ENCODE measurements around the gene COX7A2. TPM values are rescaled to one million over a fixed set of nuclear protein-coding genes. Genes with fewer than 3 reads are reported as not detected.

The COX7A2 gene
- total and polyA plus RNA-seq, 2 of the 4 experiments (the other 2 are of a cell fraction), result 174 to 776 TPM

DNA sequence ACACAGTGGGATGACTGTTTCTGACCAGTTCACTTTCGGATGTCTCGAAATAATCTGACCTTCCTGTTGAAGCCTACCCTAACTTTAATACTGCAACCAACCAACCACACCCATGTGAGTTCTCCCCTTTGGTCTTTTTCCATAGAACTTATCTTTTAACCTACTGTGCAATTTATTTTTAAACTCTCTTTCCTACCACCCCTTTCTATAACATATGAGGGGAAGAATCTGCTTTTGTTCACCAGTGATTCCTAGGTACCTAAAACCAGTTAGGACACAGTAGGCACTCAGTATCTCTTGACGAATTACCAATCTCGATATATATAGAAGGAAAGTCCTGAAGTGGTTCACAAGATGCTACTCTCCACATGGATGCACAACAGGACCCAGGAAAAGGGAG, 7.0 kb downstream of the COX7A2 start:
- no peak overlapping the region for H2BK20ac ChIP-seq (ENCODE audit: low read depth, low read length)
- H2BK120ac ChIP-seq (ENCODE audit: low read depth, low read length), result no peak overlapping the region
- no peak overlapping the region for H2BK5ac ChIP-seq (ENCODE audit: low read depth, low read length, poor library complexity, severe bottlenecking)
- no peak overlapping the region for H3K9ac ChIP-seq (ENCODE audit: low read depth, low read length)
- H3K4me2 ChIP-seq (ENCODE audit: low read depth, low read length), result no peak overlapping the region
- no peaks in the 10 kb centered on the region for H3K27me3 ChIP-seq (ENCODE audit: control insufficient read depth, insufficient read depth, low read length)
- no peaks in the 10 kb centered on the region for H3K9me3 ChIP-seq (ENCODE audit: control insufficient read depth, insufficient read depth, low read length)
- H2AK5ac ChIP-seq (ENCODE audit: low read depth, low read length), result no peak overlapping the region
- no peak overlapping the region for H3K14ac ChIP-seq (replicated peaks; ENCODE audit: low read depth, low read length)
- no peak overlapping the region for H4K8ac ChIP-seq (ENCODE audit: low read depth in 2 of 2, low read length in 2 of 2)
- in situ Hi-C loops (cut with MboI; ENCODE audit: low sequenced_read_pairs) (no loop called here), dilution Hi-C loops (cut with HindIII; ENCODE audit: low sequenced_read_pairs, unreplicated experiment) (no loop called here), intact Hi-C loops (cut with micrococcal nuclease) (no loop called here)
- no peak overlapping the region for H2AK9ac ChIP-seq (replicated peaks; ENCODE audit: low read depth, low read length, poor library complexity)
- no peak overlapping the region for H3K4me3 ChIP-seq (ENCODE audit: insufficient read depth, low read depth, low read length)
- peaks cover 0 to 6% of the 10 kb centered on the region in 2 experiments; a peak in 3 of 4 replicates for H3K79me1 ChIP-seq (ENCODE audit: low read depth in 1 of 2, low read length in 2 of 2)
- peaks cover 14% of the 10 kb centered on the region for H3K36me3 ChIP-seq (ENCODE audit: control insufficient read depth, insufficient read depth, low read length)
- no TSS peak for BruUV-seq (replicated peaks)
- POLR2A ChIA-PET (ENCODE audit: unreplicated experiment), result no interaction called here
- no peak overlapping the region for H3K56ac ChIP-seq (ENCODE audit: extremely low read depth, insufficient read depth, low read length)
- TF ChIP-seq MAZ (IDR thresholded peaks at IDR 0.05; ENCODE audit: borderline replicate concordance, low read depth, low read length) (no peak), RFX5 (IDR thresholded peaks at IDR 0.05; ENCODE audit: low read depth, low read length) (no peak), SMC3 (IDR thresholded peaks at IDR 0.05; ENCODE audit: low read depth, low read length) (no peak), USF2 (IDR thresholded peaks at IDR 0.05; ENCODE audit: low read depth, low read length) (no peak), POLR2A (IDR thresholded peaks at IDR 0.05; ENCODE audit: low read depth, low read length) (no peak), CEBPB (IDR thresholded peaks at IDR 0.05; ENCODE audit: low read depth, low read length) (no peak), BHLHE40 (IDR thresholded peaks at IDR 0.05; ENCODE audit: low read depth, low read length) (no peak), MXI1 (IDR thresholded peaks at IDR 0.05; ENCODE audit: borderline replicate concordance, low read depth, low read length) (no peak)
- TF ChIP-seq, protein P1, sequence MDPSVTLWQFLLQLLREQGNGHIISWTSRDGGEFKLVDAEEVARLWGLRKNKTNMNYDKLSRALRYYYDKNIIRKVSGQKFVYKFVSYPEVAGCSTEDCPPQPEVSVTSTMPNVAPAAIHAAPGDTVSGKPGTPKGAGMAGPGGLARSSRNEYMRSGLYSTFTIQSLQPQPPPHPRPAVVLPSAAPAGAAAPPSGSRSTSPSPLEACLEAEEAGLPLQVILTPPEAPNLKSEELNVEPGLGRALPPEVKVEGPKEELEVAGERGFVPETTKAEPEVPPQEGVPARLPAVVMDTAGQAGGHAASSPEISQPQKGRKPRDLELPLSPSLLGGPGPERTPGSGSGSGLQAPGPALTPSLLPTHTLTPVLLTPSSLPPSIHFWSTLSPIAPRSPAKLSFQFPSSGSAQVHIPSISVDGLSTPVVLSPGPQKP (IDR thresholded peaks at IDR 0.05; ENCODE audit: borderline replicate concordance, low read depth, low read length), result no peak
- no peak overlapping the region for H2AFZ ChIP-seq (replicated peaks; ENCODE audit: low read length, poor library complexity)
- no peak for ATAC-seq (ENCODE audit: low read depth)
- 94% methylated on average over 2 of the region's 4 CpGs; no CpG with 5 or more reads in 1 of the 2 experiments for WGBS, 2 experiments (ENCODE audit: extremely low coverage in 2 of 2, insufficient read length in 1 of 2)
- no peak overlapping the region for H3K27ac ChIP-seq (ENCODE audit: insufficient read depth, low read length)
- no peak overlapping the region for H4K91ac ChIP-seq (ENCODE audit: insufficient read depth, low read depth, low read length)
- H3K9me1 ChIP-seq (ENCODE audit: insufficient read depth, low read length), result no peaks in the 10 kb centered on the region
- DNase-seq, result no peak
- H4K20me1 ChIP-seq (ENCODE audit: insufficient read depth, low read length), result no peaks in the 10 kb centered on the region
- H3K4me1 ChIP-seq (ENCODE audit: control insufficient read depth, insufficient read depth, low read length), result no peaks in the 10 kb centered on the region
- H3K18ac ChIP-seq (ENCODE audit: low read depth, low read length), result no peak overlapping the region
- no peak overlapping the region for H3K23ac ChIP-seq (ENCODE audit: low read depth, low read length)
- no peak overlapping the region for H2BK15ac ChIP-seq (ENCODE audit: low read depth, low read length)
- CTCF ChIA-PET, result no interaction called here
- no peak overlapping the region for H4K5ac ChIP-seq (ENCODE audit: low read depth, low read length)
- no peak overlapping the region for H3K4ac ChIP-seq (ENCODE audit: low read depth, low read length)
